ENCODE measurements around the gene MYO7B. TPM values are rescaled to one million over a fixed set of nuclear protein-coding genes. Genes with fewer than 3 reads are reported as not detected.

MYO7B gene
- total RNA-seq, 1 donor from 2014 or later = 0.02 TPM

- TF ChIP-seq, protein P1, sequence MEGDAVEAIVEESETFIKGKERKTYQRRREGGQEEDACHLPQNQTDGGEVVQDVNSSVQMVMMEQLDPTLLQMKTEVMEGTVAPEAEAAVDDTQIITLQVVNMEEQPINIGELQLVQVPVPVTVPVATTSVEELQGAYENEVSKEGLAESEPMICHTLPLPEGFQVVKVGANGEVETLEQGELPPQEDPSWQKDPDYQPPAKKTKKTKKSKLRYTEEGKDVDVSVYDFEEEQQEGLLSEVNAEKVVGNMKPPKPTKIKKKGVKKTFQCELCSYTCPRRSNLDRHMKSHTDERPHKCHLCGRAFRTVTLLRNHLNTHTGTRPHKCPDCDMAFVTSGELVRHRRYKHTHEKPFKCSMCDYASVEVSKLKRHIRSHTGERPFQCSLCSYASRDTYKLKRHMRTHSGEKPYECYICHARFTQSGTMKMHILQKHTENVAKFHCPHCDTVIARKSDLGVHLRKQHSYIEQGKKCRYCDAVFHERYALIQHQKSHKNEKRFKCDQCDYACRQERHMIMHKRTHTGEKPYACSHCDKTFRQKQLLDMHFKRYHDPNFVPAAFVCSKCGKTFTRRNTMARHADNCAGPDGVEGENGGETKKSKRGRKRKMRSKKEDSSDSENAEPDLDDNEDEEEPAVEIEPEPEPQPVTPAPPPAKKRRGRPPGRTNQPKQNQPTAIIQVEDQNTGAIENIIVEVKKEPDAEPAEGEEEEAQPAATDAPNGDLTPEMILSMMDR (IDR thresholded peaks at IDR 0.05) = no peak
- Mint-ChIP-seq H3K4me1 (ENCODE audit: low read depth) (peaks cover 23% of the 10 kb centered on the region), H3K27ac (ENCODE audit: unreplicated experiment) (peak overlapping the region; percentile 32), H3K9me3 (ENCODE audit: low read depth) (peaks cover 39% of the 10 kb centered on the region), H3K36me3 (ENCODE audit: low read depth) (peaks cover 6% of the 10 kb centered on the region), H3K4me3 (ENCODE audit: unreplicated experiment) (no peak overlapping the region), H3K27me3 (ENCODE audit: low read depth) (no peaks in the 10 kb centered on the region)
- no peak for DNase-seq (ENCODE audit: low spot score)
These were observed 62.5 kb downstream of the MYO7B start for GRCh38 chr2:127597984-127598380.

GRCh38 chr2:127598711-127599110 is 63.2 kb downstream of the MYO7B start:
- H3K4me1 Mint-ChIP-seq (ENCODE audit: low read depth) = peaks cover 23% of the 10 kb centered on the region
- H3K36me3 Mint-ChIP-seq (ENCODE audit: low read depth) = peaks cover 10% of the 10 kb centered on the region
- no peak overlapping the region for H3K4me3 Mint-ChIP-seq (ENCODE audit: unreplicated experiment)

DNA sequence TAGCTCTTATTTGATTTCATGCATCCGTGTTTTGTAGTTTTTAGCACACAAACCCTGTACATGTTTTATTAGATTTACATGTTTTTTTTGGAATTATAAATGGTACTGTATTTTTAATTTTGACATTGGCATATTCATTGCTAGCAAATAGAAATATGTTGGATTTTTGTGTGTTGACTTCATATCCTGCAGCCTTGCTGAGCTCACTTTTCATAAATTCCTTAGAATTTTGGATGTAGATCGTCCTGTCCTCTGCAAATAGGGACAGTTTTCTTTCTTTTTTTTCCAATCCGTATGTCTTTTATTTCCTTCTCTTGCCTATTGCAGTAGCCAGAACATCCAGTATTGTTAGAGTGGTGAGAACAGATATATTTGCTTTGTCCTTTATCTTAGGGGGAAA is 63.7 kb downstream of the MYO7B start:
- Mint-ChIP-seq H3K4me3 (ENCODE audit: unreplicated experiment) (peak overlapping the region; percentile 3), H3K27ac (ENCODE audit: unreplicated experiment) (peak overlapping the region; percentile 56), H3K27me3 (ENCODE audit: low read depth) (no peaks in the 10 kb centered on the region), H3K4me1 (ENCODE audit: low read depth) (peaks cover 23% of the 10 kb centered on the region), H3K9me3 (ENCODE audit: low read depth) (peaks cover 44% of the 10 kb centered on the region), H3K36me3 (ENCODE audit: low read depth) (peaks cover 10% of the 10 kb centered on the region)
- no peak for DNase-seq (ENCODE audit: low spot score)
- TF ChIP-seq, protein P1 (IDR thresholded peaks at IDR 0.05) = no peak

More at GRCh38 chr2:127598711-127599110, 63.2 kb downstream of the MYO7B start:
- H3K9me3 Mint-ChIP-seq (ENCODE audit: low read depth) = peaks cover 44% of the 10 kb centered on the region
- H3K27me3 Mint-ChIP-seq (ENCODE audit: low read depth) = no peaks in the 10 kb centered on the region
- no peak for DNase-seq (ENCODE audit: low spot score)
- TF ChIP-seq, protein P1 (IDR thresholded peaks at IDR 0.05) = no peak
- peak overlapping the region; percentile 34 for H3K27ac Mint-ChIP-seq (ENCODE audit: unreplicated experiment)

- H3K9me3 Mint-ChIP-seq (ENCODE audit: low read depth) = peaks cover 20% of the 10 kb centered on the region
- H3K4me3 Mint-ChIP-seq (ENCODE audit: unreplicated experiment) = no peak overlapping the region
- no peak overlapping the region for H3K27ac Mint-ChIP-seq (ENCODE audit: unreplicated experiment)
- H3K27me3 Mint-ChIP-seq (ENCODE audit: low read depth) = no peaks in the 10 kb centered on the region
- no peaks in the 10 kb centered on the region for H3K4me1 Mint-ChIP-seq (ENCODE audit: low read depth)
- no peak for DNase-seq (ENCODE audit: low spot score)
- peaks cover 6% of the 10 kb centered on the region for H3K36me3 Mint-ChIP-seq (ENCODE audit: low read depth)
- TF ChIP-seq, protein P1 (IDR thresholded peaks at IDR 0.05) = no peak
These were observed 69.5 kb downstream of the MYO7B start for GRCh38 chr2:127604986-127605385.

DNA sequence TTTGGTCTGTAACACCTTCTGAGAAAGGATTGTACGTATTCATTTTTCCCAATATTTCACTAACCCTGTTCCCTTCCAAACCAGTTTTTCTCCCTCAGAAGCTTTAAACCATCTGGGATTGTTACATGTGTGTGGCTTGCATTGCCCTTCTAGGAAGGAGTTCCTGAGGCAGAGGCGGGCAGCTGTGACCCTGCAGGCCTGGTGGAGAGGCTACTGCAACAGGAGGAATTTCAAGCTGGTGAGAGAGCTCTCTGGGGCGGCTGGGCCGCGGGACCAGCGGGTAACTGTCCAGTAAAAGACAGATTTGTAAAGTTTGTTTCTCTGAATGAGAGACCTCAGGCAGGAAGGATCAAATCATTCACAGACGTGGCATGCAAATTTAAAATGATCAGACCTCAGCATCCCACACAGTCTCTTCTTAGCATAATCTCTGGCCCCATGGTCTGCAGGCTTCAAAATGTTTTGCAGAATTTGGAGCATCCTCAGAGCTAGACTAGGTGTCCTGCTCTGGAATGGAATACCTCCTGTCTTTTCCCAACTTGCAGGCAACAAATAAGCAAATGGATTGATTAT is 70.3 kb downstream of the MYO7B start:
- DNase-seq (ENCODE audit: low spot score) = peak; percentile 47
- H3K27me3 Mint-ChIP-seq (ENCODE audit: low read depth) = no peaks in the 10 kb centered on the region
- peaks cover 6% of the 10 kb centered on the region for H3K36me3 Mint-ChIP-seq (ENCODE audit: low read depth)
- no peaks in the 10 kb centered on the region for H3K4me1 Mint-ChIP-seq (ENCODE audit: low read depth)
- peaks cover 20% of the 10 kb centered on the region for H3K9me3 Mint-ChIP-seq (ENCODE audit: low read depth)
- TF ChIP-seq, protein P1 (IDR thresholded peaks at IDR 0.05) = no peak
- H3K4me3 Mint-ChIP-seq (ENCODE audit: unreplicated experiment) = no peak overlapping the region
- no peak overlapping the region for H3K27ac Mint-ChIP-seq (ENCODE audit: unreplicated experiment)

All from chondrocyte (in vitro differentiated cells).